ENCODE measurements around the gene ITM2B.

Gene ITM2B

GRCh38 chr13:48249018-48249417 lies 16.0 kb downstream of the ITM2B start:
- no peak for TF ChIP-seq CTCF (IDR thresholded peaks at IDR 0.05; ENCODE audit: control insufficient read depth, extremely low read depth, insufficient read depth)
- H3K4me3 ChIP-seq (ENCODE audit: low read depth, low read length) = no peak overlapping the region
- DNase-seq (ENCODE audit: low read depth) = no peak

- no peak overlapping the region for H3K4me3 ChIP-seq (ENCODE audit: low read depth, low read length)
- TF ChIP-seq CTCF (IDR thresholded peaks at IDR 0.05; ENCODE audit: control insufficient read depth, extremely low read depth, insufficient read depth) = no peak
- no peak for DNase-seq (ENCODE audit: low read depth)
Measured at GRCh38 chr13:48251611-48252081, 18.6 kb downstream of the ITM2B start.

- DNase-seq (ENCODE audit: low read depth) = no peak
Measured at GRCh38 chr13:48252176-48252575, 19.2 kb downstream of the ITM2B start.

GRCh38 chr13:48253849-48254248 lies 20.8 kb downstream of the ITM2B start:
- no peak overlapping the region for H3K4me3 ChIP-seq (ENCODE audit: low read depth, low read length)
- DNase-seq (ENCODE audit: low read depth) = no peak
- TF ChIP-seq CTCF (IDR thresholded peaks at IDR 0.05; ENCODE audit: control insufficient read depth, extremely low read depth, insufficient read depth) = no peak

More at GRCh38 chr13:48252176-48252575, 19.2 kb downstream of the ITM2B start:
- no peak for TF ChIP-seq CTCF (IDR thresholded peaks at IDR 0.05; ENCODE audit: control insufficient read depth, extremely low read depth, insufficient read depth)
- H3K4me3 ChIP-seq (ENCODE audit: low read depth, low read length) = no peak overlapping the region

- no peak overlapping the region for H3K4me3 ChIP-seq (ENCODE audit: low read depth, low read length)
- DNase-seq (ENCODE audit: low read depth) = no peak
- TF ChIP-seq CTCF (IDR thresholded peaks at IDR 0.05; ENCODE audit: control insufficient read depth, extremely low read depth, insufficient read depth) = no peak
Measured at GRCh38 chr13:48255090-48255489, 22.1 kb downstream of the ITM2B start.

GRCh38 chr13:48255954-48256353 lies 22.9 kb downstream of the ITM2B start:
- TF ChIP-seq CTCF (IDR thresholded peaks at IDR 0.05; ENCODE audit: control insufficient read depth, extremely low read depth, insufficient read depth) = no peak
- no peak for DNase-seq (ENCODE audit: low read depth)
- no peak overlapping the region for H3K4me3 ChIP-seq (ENCODE audit: low read depth, low read length)

GRCh38 chr13:48258002-48258401 lies 25.0 kb downstream of the ITM2B start:
- TF ChIP-seq CTCF (IDR thresholded peaks at IDR 0.05; ENCODE audit: control insufficient read depth, extremely low read depth, insufficient read depth) = no peak
- DNase-seq (ENCODE audit: low read depth) = no peak
- H3K4me3 ChIP-seq (ENCODE audit: low read depth, low read length) = no peak overlapping the region

Data from LNCaP clone FGC (cell line).